Fibroblast of pulmonary artery (primary cell): Measurements from ENCODE around the gene KIF14.

Experiments
- DNase-seq: peaks from one replicate; pipeline ENCODE4 v3.0.0-alpha.2; 2010; ENCODE audit warnings: low read depth
- H3K4me3 ChIP-seq: replicated peaks from 2 replicates; pipeline ENCODE4 v1.5.1; 2011; ENCODE audit warnings: low read depth, mild to moderate bottlenecking, control low read depth, low read length, moderate library complexity
- TF ChIP-seq, protein P1 (sequence below): IDR thresholded peaks from 2 replicates; pipeline ENCODE4 v1.5.1; 2011; ENCODE audit warnings: mild to moderate bottlenecking, control low read depth, low read length, inconsistent platforms; ENCODE audit errors: missing control alignments

The KIF14 gene

DNA sequence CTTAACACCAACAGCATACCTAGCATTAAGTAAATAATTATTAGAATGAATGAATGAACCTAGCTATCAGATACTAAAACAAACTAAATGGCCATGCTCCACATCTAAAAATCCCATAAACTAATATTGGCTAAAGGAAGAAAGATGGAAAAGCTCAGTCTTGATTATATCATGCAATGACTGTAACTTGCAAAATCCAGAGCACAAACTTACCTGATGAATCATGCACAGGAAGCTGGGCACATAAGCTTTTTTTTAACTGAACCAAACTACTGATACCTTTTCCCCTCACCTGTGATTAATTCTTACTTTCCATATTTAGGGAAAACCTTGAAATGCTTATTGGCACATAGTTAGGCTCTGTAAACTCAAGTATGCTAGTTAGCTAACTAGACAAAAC lies 70.2 kb downstream of the KIF14 start:
- H3K4me3 ChIP-seq, result no peak overlapping the region
- peak; percentile 15 for DNase-seq
- TF ChIP-seq, protein P1, sequence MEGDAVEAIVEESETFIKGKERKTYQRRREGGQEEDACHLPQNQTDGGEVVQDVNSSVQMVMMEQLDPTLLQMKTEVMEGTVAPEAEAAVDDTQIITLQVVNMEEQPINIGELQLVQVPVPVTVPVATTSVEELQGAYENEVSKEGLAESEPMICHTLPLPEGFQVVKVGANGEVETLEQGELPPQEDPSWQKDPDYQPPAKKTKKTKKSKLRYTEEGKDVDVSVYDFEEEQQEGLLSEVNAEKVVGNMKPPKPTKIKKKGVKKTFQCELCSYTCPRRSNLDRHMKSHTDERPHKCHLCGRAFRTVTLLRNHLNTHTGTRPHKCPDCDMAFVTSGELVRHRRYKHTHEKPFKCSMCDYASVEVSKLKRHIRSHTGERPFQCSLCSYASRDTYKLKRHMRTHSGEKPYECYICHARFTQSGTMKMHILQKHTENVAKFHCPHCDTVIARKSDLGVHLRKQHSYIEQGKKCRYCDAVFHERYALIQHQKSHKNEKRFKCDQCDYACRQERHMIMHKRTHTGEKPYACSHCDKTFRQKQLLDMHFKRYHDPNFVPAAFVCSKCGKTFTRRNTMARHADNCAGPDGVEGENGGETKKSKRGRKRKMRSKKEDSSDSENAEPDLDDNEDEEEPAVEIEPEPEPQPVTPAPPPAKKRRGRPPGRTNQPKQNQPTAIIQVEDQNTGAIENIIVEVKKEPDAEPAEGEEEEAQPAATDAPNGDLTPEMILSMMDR, result no peak

DNA sequence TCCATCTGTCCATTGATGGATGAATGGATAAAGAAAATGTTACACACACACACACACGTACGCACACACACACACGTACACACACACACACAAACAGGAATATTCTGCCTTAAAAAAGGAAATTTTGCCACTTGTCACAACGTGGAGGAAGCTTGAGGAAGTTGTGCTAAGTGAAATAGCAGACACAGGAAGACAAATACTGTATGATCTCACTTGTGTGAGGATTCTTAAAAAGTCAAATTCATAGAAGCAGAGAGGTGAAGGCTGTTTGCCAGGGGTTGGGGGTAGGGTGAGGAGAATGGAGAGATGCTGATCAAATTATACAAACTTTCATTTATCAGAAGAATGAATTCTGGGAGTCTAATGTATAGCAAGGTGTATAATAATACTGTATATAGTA lies 73.2 kb downstream of the KIF14 start:
- TF ChIP-seq, protein P1, result no peak

DNA sequence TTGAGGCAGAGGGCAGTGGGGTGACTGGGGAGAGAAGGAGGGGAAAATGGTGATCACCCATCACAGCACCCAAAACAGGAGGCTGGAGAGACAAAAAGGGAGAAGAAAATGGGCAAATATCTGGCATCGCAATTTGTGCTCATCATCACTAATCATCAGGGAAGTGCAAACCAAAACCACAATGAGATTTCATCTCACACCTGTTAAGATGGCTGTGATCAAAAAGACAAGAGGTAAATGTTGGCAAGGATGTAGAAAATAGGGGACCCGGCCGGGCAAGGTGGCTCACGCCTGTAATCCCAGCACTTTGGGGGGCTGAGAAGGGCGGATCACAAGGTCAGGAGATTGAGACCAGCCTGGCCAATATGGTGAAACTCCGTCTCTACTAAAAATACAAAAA lies 74.0 kb downstream of the KIF14 start:
- TF ChIP-seq, protein P1, result no peak
- no peak for DNase-seq
- no peak overlapping the region for H3K4me3 ChIP-seq

More for the DNA sequence above, 73.2 kb downstream of the KIF14 start:
- no peak for DNase-seq
- no peak overlapping the region for H3K4me3 ChIP-seq

DNA sequence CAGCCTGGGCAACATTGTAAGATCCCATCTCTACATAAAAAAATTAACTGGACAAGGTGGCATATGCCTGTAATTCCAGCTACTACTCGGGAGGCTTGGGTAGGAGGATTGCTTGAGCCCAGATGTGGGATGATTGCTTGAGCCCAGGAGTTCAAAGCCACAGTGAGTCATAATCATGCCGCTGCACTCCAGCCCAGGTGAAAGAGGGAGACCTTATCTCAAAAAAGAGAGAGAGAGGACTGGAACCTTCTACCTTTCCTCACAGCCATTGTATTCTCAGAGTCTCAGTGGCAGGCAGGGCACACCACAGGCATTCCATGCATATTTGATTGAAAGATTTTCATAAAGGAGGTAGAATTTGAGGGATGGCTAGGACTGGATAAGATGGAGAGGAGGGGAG lies 78.4 kb downstream of the KIF14 start:
- H3K4me3 ChIP-seq, result no peak overlapping the region
- TF ChIP-seq, protein P1, result no peak
- DNase-seq, result no peak

DNA sequence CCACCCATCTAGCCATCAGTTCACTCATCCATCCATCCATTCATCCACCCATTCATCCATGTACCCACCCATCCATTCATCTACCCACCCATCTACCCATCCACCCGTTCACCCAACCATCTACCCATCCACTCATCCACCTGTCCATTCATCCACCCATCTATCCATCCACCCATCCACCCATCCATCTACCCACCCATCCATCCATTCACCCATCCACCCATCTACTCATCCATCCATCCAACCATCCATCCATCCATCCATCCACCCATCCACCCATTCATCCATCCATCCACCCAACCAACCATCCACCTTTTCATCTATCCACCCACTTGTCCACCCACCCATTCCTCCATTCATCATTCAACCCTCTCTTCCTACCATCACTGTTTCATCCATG lies 80.3 kb downstream of the KIF14 start:
- TF ChIP-seq, protein P1, result no peak
- no peak overlapping the region for H3K4me3 ChIP-seq
- no peak for DNase-seq

DNA sequence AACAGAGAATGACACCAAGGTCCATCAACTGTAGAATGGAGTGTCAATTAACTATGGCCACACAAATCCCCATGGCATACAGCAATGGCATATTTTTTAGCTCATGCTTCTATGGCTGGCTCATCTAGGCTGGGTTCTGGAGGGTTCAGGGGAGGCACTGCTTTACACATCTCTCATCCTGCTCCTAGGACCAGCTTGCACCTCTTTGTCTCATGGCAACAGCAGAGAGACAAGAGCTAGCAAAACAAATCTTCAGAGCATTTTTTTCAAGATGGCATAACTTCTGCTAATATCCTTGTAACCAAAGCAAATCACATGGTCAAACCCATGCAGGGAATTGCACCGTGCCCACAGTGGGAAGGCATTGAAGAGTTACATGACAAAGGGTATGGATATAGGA lies 82.4 kb downstream of the KIF14 start:
- no peak for DNase-seq
- H3K4me3 ChIP-seq, result no peak overlapping the region
- TF ChIP-seq, protein P1, result no peak

DNA sequence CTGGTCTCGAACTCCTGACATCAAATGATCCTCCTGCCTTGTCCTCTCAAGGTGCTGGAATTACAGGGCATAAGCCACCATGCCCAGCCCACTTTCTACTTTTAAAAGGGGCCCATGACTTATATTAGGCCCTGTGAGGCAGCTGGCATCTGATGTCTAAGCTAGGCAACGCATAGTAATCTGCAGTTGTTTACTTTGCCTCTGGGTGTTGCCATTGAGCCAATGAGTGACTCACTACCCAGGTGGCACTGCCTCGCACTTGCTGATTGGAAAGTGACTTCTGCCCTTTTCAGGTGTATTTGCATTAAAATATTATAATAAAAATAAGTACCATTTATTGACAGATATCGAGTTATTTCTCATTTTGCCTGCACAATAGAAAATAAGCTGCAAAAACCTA lies 84.9 kb downstream of the KIF14 start:
- no peak overlapping the region for H3K4me3 ChIP-seq
- DNase-seq, result peak; percentile 17
- TF ChIP-seq, protein P1, result no peak
